ENCODE results near the gene ROBO1. TPM values are rescaled to one million over a fixed set of nuclear protein-coding genes. Genes with fewer than 3 reads are reported as not detected.

The ROBO1 gene
- total RNA-seq, 1 donor: 88.5 TPM

- TF ChIP-seq, protein P1, sequence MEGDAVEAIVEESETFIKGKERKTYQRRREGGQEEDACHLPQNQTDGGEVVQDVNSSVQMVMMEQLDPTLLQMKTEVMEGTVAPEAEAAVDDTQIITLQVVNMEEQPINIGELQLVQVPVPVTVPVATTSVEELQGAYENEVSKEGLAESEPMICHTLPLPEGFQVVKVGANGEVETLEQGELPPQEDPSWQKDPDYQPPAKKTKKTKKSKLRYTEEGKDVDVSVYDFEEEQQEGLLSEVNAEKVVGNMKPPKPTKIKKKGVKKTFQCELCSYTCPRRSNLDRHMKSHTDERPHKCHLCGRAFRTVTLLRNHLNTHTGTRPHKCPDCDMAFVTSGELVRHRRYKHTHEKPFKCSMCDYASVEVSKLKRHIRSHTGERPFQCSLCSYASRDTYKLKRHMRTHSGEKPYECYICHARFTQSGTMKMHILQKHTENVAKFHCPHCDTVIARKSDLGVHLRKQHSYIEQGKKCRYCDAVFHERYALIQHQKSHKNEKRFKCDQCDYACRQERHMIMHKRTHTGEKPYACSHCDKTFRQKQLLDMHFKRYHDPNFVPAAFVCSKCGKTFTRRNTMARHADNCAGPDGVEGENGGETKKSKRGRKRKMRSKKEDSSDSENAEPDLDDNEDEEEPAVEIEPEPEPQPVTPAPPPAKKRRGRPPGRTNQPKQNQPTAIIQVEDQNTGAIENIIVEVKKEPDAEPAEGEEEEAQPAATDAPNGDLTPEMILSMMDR (IDR thresholded peaks at IDR 0.05; ENCODE audit: insufficient read depth, low read depth, low read length): no peak
- no peak for DNase-seq (ENCODE audit: low read depth)
- no peak overlapping the region for H3K4me3 ChIP-seq (ENCODE audit: low read depth, low read length)
Observed at GRCh38 chr3:78738833-78739232, 1029.0 kb downstream of the ROBO1 start.

DNA sequence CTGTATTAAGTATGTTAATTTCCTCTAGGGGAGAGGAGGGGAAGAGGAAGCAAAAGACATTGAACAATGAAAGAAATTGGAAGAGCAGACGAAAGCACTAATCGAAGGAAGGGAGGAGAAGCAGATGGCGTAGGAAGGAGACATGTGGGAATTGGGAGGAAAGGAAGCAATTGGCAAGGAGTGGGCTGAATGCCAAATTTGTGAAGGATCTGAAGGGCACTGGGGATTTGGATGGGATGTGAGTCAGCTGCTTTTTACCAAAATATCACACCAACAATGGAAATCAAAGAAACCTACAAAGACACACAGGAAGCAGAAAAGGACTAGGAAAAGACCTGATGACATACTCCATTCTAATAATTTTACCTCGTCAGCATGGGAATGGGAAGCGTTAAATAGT is 1029.8 kb downstream of the ROBO1 start:
- DNase-seq (ENCODE audit: low read depth): no peak
- TF ChIP-seq, protein P1 (IDR thresholded peaks at IDR 0.05; ENCODE audit: insufficient read depth, low read depth, low read length): no peak

DNA sequence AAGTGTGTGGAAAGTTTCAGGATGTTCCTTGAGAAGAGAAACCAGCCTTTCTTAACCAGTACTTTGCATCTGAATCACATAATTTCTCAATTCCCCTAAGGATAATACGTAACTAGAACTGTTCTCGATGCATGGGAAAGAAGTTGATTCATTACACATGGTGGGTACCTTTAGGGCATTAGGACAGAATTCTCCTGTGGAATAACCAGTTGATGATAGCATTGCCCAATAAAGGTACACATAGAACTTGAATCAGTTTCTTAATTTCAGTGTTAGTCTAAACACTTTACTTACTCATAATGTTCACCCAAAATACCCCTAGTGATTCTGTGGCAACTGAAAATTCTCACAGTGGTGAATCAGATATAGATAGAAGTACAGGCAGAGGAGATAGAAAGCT is 1030.9 kb downstream of the ROBO1 start:
- TF ChIP-seq, protein P1 (IDR thresholded peaks at IDR 0.05; ENCODE audit: insufficient read depth, low read depth, low read length): no peak
- peak; percentile 11 for DNase-seq (ENCODE audit: low read depth)

More for the DNA sequence above, 1029.8 kb downstream of the ROBO1 start:
- H3K4me3 ChIP-seq (ENCODE audit: low read depth, low read length): no peak overlapping the region

DNA sequence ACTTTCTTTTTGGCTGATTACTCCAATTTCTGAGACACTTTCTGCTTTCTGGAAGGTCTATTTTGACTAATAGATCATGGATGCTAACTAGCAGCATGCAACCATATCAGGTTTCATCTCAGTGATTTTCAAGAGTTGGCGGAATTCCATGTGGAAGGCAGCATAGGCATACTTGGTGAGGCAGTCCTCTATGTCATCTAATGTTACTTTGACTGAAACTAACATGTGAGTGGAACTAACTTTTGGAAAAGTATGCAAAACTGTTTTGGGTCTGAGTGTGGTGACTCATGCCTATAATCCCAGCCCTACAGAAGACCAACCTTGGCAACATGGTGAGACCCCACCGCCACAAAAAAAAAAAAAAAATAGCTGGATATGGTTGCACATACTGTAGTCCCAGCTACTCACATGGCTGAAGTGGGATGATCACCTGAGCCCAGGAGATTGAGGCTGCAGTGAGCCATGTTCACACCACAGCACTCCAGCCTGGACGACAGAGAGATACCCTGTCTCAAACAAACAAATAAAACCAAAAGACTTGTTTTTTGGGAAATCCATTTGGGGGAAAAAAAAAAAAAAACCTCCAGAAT is 1033.7 kb downstream of the ROBO1 start:
- no peak overlapping the region for H3K4me3 ChIP-seq (ENCODE audit: low read depth, low read length)
- TF ChIP-seq, protein P1 (IDR thresholded peaks at IDR 0.05; ENCODE audit: insufficient read depth, low read depth, low read length): no peak
- peak; percentile 31 for DNase-seq (ENCODE audit: low read depth)

More for the DNA sequence above, 1030.9 kb downstream of the ROBO1 start:
- H3K4me3 ChIP-seq (ENCODE audit: low read depth, low read length): no peak overlapping the region

DNA sequence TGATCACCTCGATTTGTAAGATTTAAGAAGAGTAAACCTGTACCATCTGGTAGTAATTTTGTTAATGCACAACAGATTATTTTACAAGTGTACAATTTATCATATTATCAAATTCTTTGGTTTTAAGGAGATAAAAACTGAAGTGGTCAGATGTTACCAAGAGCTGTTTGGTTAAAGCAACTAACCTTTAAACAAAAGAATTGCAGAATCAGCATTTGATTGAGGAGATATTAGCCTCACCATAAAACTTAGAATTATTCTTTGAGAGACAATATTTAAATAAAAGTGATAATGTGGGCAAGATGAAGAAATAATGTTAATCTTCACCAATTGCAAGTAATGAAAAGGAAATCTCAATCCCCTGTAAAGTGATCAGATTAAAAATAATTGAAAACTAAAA is 1034.9 kb downstream of the ROBO1 start:
- H3K4me3 ChIP-seq (ENCODE audit: low read depth, low read length): no peak overlapping the region
- TF ChIP-seq, protein P1 (IDR thresholded peaks at IDR 0.05; ENCODE audit: insufficient read depth, low read depth, low read length): no peak
- no peak for DNase-seq (ENCODE audit: low read depth)

DNA sequence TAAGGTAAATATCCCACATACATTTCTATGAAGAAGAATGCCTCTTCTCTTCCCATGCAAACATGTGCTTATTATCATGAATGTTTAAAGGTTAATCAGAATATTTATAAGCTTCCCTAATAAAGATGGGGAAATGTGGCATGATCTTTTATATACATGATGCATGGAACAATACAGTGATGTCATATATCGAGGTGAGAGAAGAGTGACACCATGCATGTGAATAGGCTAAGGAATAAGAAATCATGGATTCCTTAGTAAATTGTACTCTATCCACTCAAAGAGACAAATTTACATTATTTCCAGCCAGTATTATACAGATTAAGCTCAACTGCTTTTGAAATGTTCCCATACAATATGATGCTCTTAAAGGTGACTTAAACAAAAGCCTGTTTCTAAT is 1035.3 kb downstream of the ROBO1 start:
- TF ChIP-seq, protein P1 (IDR thresholded peaks at IDR 0.05; ENCODE audit: insufficient read depth, low read depth, low read length): no peak
- DNase-seq (ENCODE audit: low read depth): no peak
- no peak overlapping the region for H3K4me3 ChIP-seq (ENCODE audit: low read depth, low read length)

DNA sequence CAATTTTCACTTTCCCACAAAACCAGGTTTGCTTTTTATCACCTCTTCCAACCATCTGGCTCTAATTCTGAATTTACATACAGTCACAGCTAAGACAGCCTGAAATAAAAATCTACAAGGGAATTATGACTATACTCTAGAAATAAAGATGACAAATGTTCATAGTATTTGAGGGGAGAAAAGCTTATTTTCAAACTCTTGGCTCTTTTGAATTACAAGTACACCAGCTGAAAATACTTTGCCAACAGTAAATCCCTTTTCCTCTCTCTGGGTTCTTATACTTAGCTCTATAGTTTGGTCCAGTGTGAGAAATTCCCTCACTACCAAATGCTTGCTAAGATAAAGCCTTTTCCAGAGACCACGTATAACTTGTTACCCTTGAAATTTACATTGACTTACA is 1037.9 kb downstream of the ROBO1 start:
- TF ChIP-seq, protein P1 (IDR thresholded peaks at IDR 0.05; ENCODE audit: insufficient read depth, low read depth, low read length): no peak
- no peak overlapping the region for H3K4me3 ChIP-seq (ENCODE audit: low read depth, low read length)
- DNase-seq (ENCODE audit: low read depth): no peak
